GM21515 (cell line): Measurements from ENCODE around the gene MICAL3.
"Not testable (repeated sequence)": the region's sequence is repeated elsewhere in the genome, so short reads cannot be mapped to it uniquely, and the experiment has no call there.

Experiments
- ATAC-seq: cut with Tn5 transposase; IDR thresholded peaks from one replicate; pipeline ENCODE4 v1.9.1; 2021; ENCODE audit not compliant: unreplicated experiment

The MICAL3 gene

GRCh38 chr22:18024276-18024939 lies at the start of gene MICAL3:
MICAL3 (minus strand) TSS chr22:18024561; CDS start chr22:17906812, 117,749 bp downstream.
- ATAC-seq: peak; percentile 63

GRCh38 chr22:18073927-18074326 lies 49.6 kb upstream of the MICAL3 start:
- not testable (repeated sequence) for ATAC-seq

- ATAC-seq: no peak
These were observed 49.1 kb upstream of the MICAL3 start for GRCh38 chr22:18073467-18073866.

GRCh38 chr22:18071968-18072310 lies 47.6 kb upstream of the MICAL3 start:
- no peak for ATAC-seq

- not testable (repeated sequence) for ATAC-seq
These were observed 47.1 kb upstream of the MICAL3 start for GRCh38 chr22:18071307-18071967.

- no peak for ATAC-seq
These were observed 46.4 kb upstream of the MICAL3 start for GRCh38 chr22:18070556-18071306.

- no peak for ATAC-seq
These were observed 45.7 kb upstream of the MICAL3 start for GRCh38 chr22:18070041-18070440.

- no peak for ATAC-seq
These were observed 44.7 kb upstream of the MICAL3 start for GRCh38 chr22:18069041-18069440.

- no peak for ATAC-seq
These were observed 44.1 kb upstream of the MICAL3 start for GRCh38 chr22:18068381-18068988.

GRCh38 chr22:18067548-18068341 lies 43.4 kb upstream of the MICAL3 start:
- ATAC-seq: no peak

- no peak for ATAC-seq
These were observed 42.8 kb upstream of the MICAL3 start for GRCh38 chr22:18067121-18067520.

GRCh38 chr22:18066181-18066859 lies 42.0 kb upstream of the MICAL3 start:
- ATAC-seq: no peak

- ATAC-seq: no peak
These were observed 40.9 kb upstream of the MICAL3 start for GRCh38 chr22:18065256-18065655.

GRCh38 chr22:18064636-18065035 lies 40.3 kb upstream of the MICAL3 start:
- no peak for ATAC-seq

- ATAC-seq: not testable (repeated sequence)
These were observed 39.4 kb upstream of the MICAL3 start for GRCh38 chr22:18063715-18064114.

GRCh38 chr22:18063306-18063705 lies 38.9 kb upstream of the MICAL3 start:
- no peak for ATAC-seq

- no peak for ATAC-seq
These were observed 38.1 kb upstream of the MICAL3 start for GRCh38 chr22:18062421-18062820.

- no peak for ATAC-seq
These were observed 36.6 kb upstream of the MICAL3 start for GRCh38 chr22:18060646-18061620.

- ATAC-seq: no peak
These were observed 35.6 kb upstream of the MICAL3 start for GRCh38 chr22:18059991-18060390.
